Omental fat pad (tissue), 4 donors: ENCODE results near the gene UNC80. TPM values are rescaled to one million over a fixed set of nuclear protein-coding genes. Genes with fewer than 3 reads are reported as not detected.
A peak's percentile ranks its signal among the peaks of the same experiment; 100 is the strongest.

Experiments
- ATAC-seq: fragments of 150-250 bp; one replicate; pipeline ENCODE4 v1.9.1; 2016; ENCODE audit warnings: mild to moderate bottlenecking, moderate library complexity; ENCODE audit not compliant: low FRiP score
- DNase-seq: peaks from one replicate; pipeline ENCODE4 v3.0.0-alpha.2; 2019; ENCODE audit warnings: low spot score
- total RNA-seq, 4 donors: library from RNA; depleted of rRNA; stranded (reverse); fragments of >200 nt; gene quantifications; one replicate each; pipeline ENCODE4 v1.1.0, GENCODE V29; 2016
- TF ChIP-seq, protein P1 (sequence below), 3 donors: fragments of 450-650 bp; IDR thresholded peaks; one replicate each; pipeline ENCODE4 v1.5.1; 2016 to 2017; ENCODE audit warnings: antibody characterized with exemption in 3 of 3, mild to moderate bottlenecking in 3 of 3, moderate library complexity in 2 of 3

The UNC80 gene, protein sequence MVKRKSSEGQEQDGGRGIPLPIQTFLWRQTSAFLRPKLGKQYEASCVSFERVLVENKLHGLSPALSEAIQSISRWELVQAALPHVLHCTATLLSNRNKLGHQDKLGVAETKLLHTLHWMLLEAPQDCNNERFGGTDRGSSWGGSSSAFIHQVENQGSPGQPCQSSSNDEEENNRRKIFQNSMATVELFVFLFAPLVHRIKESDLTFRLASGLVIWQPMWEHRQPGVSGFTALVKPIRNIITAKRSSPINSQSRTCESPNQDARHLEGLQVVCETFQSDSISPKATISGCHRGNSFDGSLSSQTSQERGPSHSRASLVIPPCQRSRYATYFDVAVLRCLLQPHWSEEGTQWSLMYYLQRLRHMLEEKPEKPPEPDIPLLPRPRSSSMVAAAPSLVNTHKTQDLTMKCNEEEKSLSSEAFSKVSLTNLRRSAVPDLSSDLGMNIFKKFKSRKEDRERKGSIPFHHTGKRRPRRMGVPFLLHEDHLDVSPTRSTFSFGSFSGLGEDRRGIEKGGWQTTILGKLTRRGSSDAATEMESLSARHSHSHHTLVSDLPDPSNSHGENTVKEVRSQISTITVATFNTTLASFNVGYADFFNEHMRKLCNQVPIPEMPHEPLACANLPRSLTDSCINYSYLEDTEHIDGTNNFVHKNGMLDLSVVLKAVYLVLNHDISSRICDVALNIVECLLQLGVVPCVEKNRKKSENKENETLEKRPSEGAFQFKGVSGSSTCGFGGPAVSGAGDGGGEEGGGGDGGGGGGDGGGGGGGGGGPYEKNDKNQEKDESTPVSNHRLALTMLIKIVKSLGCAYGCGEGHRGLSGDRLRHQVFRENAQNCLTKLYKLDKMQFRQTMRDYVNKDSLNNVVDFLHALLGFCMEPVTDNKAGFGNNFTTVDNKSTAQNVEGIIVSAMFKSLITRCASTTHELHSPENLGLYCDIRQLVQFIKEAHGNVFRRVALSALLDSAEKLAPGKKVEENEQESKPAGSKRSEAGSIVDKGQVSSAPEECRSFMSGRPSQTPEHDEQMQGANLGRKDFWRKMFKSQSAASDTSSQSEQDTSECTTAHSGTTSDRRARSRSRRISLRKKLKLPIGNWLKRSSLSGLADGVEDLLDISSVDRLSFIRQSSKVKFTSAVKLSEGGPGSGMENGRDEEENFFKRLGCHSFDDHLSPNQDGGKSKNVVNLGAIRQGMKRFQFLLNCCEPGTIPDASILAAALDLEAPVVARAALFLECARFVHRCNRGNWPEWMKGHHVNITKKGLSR (N-terminal part only)
- not detected for total RNA-seq

DNA sequence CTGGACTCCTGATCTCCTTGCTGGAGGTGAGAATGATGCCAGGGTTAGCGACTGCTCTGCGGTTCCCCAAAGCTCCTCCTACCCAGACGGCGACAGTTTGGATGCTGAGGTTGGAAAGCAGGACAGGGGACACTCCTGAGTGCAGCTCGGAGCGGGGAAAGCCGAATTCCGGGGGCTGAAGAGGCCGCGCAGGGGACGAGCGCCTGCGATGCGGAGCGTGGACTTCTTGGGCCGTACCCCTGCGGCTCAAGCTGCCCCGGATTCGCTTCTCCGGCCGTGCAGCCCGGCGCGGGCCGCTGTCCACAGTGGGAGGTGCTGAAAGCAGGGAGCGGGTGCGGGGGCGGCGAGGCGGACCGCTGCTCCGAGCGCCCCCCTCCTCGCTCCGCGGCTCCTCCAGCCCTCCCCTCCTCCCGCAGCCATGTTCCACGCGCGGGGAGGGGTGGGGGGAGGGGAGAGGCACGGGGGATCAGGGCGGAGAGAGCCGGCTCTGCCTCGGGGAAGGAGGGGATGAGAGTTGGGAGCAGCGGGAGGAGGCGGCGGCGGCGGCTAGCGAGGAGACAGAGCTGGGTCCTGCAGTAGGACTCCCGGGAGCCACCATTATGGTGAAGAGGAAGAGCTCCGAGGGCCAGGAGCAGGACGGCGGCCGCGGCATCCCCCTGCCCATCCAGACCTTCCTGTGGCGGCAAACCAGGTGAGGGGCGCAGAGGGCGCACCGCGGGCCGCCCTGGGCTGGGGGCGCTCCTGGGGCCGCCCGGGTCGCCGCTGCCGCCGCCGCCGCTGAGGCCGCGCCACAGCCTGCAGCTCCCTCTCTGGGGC lies at the start of gene UNC80:
Gene UNC80 (plus strand): TSS at position 359 of the 816 bp plus-strand sequence. CDS start 241 bp downstream, at position 600.
- no peak for DNase-seq
- TF ChIP-seq, protein P1, sequence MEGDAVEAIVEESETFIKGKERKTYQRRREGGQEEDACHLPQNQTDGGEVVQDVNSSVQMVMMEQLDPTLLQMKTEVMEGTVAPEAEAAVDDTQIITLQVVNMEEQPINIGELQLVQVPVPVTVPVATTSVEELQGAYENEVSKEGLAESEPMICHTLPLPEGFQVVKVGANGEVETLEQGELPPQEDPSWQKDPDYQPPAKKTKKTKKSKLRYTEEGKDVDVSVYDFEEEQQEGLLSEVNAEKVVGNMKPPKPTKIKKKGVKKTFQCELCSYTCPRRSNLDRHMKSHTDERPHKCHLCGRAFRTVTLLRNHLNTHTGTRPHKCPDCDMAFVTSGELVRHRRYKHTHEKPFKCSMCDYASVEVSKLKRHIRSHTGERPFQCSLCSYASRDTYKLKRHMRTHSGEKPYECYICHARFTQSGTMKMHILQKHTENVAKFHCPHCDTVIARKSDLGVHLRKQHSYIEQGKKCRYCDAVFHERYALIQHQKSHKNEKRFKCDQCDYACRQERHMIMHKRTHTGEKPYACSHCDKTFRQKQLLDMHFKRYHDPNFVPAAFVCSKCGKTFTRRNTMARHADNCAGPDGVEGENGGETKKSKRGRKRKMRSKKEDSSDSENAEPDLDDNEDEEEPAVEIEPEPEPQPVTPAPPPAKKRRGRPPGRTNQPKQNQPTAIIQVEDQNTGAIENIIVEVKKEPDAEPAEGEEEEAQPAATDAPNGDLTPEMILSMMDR (IDR thresholded peaks at IDR 0.05) = no peak
- ATAC-seq = peak; percentile 89

DNA sequence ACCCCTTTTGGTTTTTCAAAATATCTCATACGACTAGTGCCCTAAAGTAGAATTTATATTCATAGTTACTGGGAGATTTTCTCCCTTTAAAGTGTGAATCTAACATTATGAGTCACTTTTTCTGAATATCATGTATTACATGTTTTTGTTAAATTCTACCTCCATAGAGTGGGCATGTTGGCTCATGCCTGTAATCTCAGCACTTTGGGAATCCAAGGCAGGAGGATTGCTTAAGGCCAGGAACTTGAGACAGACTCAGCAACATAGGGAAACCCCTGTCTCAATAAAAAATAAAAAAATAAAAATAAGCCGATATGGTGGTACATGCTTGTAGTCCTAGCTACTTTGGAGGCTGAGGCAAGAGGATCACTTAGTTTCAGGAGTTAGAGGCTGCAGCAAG lies 45.3 kb upstream of the UNC80 start:
- DNase-seq (no peak), ATAC-seq (no peak)
- TF ChIP-seq, protein P1 (IDR thresholded peaks at IDR 0.05) = no peak

DNA sequence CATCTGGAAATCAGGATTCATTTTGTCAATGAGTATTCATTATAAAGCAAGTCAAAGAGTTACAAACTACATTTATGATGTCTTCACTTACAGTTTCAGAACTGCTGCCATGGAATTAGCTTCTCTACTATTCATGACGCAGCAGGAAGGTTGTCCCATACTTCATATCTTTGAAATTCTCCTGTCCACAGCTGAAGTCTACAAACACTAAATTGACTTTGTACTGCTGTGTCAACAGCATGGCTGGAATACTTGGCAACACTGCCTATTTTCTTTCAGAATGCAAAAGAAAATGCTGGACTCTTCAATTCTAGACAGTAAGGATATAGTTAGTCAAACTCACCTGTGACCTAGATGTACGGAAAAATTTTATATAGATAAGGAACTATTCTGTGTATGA lies 44.6 kb upstream of the UNC80 start:
- DNase-seq = no peak
- ATAC-seq = no peak
- TF ChIP-seq, protein P1 (IDR thresholded peaks at IDR 0.05) = no peak

DNA sequence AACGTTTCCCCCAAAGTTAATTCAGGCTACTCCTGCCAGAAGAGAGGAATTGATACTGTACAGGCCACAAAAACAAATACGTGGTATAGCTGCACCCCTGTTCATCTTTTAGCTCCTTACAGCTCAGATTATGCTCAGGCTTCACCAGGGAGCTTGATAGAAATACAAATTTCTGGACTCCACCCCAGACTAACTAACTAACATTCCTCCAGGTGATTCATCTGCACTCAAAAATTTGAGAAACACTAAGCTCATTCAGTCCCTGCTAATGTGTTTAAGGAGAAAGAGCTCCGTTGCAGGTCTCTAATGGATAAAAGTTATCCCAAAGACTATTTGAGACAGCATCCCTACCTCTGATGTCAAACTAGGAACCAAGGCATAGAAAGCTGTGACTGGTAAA lies 36.8 kb upstream of the UNC80 start:
- TF ChIP-seq, protein P1 (IDR thresholded peaks at IDR 0.05) = no peak
- ATAC-seq = no peak
- DNase-seq = no peak

DNA sequence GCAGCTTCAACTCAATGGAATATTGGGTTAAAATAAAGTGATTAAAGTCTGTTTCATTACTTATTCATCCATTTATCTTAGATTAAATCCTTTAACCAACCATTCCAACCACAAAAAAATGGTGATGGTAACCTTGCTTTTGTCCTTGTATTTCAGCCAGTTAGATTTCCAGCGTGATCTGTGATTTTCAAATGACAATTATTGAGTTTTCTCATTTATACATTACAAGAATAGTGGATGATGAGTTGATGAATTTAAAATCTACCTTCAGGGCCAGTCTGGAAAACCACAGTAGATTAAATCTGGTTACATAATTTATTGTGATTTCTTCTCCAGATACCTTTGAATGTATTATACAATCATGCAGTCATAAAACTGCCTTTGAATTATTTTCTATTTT lies 29.7 kb upstream of the UNC80 start:
- DNase-seq (no peak), ATAC-seq (no peak)
- TF ChIP-seq, protein P1 (IDR thresholded peaks at IDR 0.05) = no peak

DNA sequence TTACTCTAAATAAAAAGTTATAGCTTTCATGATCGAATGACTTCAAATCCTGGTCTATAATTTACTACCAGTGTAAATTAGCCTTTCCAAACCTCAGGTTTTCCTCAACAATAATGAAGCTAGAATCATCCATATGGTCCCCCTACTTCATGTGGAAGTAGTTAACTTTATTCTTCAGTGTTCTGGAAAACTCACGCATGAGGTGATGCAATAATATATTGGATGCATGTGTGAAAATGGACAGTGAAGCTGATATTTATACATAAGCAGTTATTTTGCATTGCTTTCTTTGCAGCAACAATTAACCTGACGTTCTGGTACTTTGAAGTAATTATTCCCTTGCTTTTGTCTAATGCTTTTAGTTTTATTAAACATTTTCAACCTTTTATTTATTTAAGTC lies 18.6 kb upstream of the UNC80 start:
- no peak for ATAC-seq
- DNase-seq = no peak
- TF ChIP-seq, protein P1 (IDR thresholded peaks at IDR 0.05) = no peak
